Left ventricle myocardium inferior (tissue), 1 donor: ENCODE results near the gene ATXN1. TPM values are rescaled to one million over a fixed set of nuclear protein-coding genes. Genes with fewer than 3 reads are reported as not detected.

Experiments
- DNase-seq: peaks from one replicate; pipeline ENCODE4 v3.0.0-alpha.2; 2020
- H3K27ac ChIP-seq: fragments of 200-600 bp; replicated peaks from 2 replicates; pipeline ENCODE4 v1.8.0; 2021
- H3K27me3 ChIP-seq: fragments of 200-600 bp; 2 replicates; pipeline ENCODE4 v1.8.0; 2021; ENCODE audit warnings: low read depth
- H3K36me3 ChIP-seq: fragments of 200-600 bp; 2 replicates; pipeline ENCODE4 v1.8.0; 2021
- H3K4me1 ChIP-seq: fragments of 200-600 bp; 2 replicates; pipeline ENCODE4 v1.8.0; 2021
- H3K4me3 ChIP-seq: fragments of 200-600 bp; 2 replicates; pipeline ENCODE4 v1.8.0; 2021; ENCODE audit warnings: mild to moderate bottlenecking, moderate library complexity
- H3K9me3 ChIP-seq: fragments of 200-600 bp; replicated peaks from 2 replicates; pipeline ENCODE4 v1.8.0; 2021
- intact Hi-C: fragments of 100-400 bp; cut with micrococcal nuclease; formaldehyde crosslinking; loops from one replicate; pipeline ENCODE4 v1.11.0; 2022
- total RNA-seq: library from RNA; stranded (reverse); fragmentation: NEBNext Ultra II Directional; extraction: Animal tissue kit (Norgen Biotek cat#: 25700); gene quantifications from one replicate; pipeline ENCODE4 v1.2.1, GENCODE V29; 2021
- TF ChIP-seq, protein P1 (sequence below): fragments of 200-600 bp; IDR thresholded peaks from 2 replicates; pipeline ENCODE4 v1.8.0; 2021; ENCODE audit warnings: antibody characterized with exemption, mild to moderate bottlenecking, borderline replicate concordance
- donor health status: DM: no; HTN: yes; CAD: no; lungs with severe emphysema.

ATXN1 gene
- total RNA-seq, 1 donor from 2014 or later: 41.5 TPM

DNA sequence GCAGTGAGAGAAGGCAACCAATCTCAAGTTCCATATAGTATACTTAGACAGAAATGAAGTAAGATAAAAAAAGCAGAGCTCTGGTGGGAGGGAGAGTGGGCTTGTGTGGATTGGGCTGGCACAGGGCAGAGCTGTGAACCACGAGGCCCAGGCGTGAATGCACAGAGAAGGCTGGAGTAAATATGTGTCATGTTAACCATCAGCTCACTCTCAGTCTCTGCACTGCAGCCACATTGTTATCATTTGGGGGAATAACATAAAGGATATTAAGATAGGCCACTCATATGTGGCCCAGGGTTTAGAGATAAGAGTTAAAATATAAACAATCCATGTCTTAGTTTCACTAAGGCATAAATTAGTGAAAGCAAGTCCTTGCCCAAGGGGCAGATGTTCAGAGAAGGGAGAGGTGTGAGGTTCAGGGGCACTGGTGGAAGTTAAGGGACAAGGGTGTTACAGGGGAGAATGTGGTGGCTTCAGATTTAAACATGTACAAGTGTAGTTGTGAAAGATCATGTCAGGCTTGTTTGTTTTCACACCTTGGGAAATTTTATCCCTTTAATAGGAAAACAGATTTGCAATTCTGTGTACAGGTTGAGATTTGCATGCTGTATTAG, 508.5 kb downstream of the ATXN1 start:
- peaks cover 62% of the 10 kb centered on the region for H3K36me3 ChIP-seq
- no peaks in the 10 kb centered on the region for H3K27me3 ChIP-seq
- H3K4me1 ChIP-seq: peaks cover 48% of the 10 kb centered on the region
- no peak for DNase-seq
- H3K27ac ChIP-seq: no peak overlapping the region
- TF ChIP-seq, protein P1, sequence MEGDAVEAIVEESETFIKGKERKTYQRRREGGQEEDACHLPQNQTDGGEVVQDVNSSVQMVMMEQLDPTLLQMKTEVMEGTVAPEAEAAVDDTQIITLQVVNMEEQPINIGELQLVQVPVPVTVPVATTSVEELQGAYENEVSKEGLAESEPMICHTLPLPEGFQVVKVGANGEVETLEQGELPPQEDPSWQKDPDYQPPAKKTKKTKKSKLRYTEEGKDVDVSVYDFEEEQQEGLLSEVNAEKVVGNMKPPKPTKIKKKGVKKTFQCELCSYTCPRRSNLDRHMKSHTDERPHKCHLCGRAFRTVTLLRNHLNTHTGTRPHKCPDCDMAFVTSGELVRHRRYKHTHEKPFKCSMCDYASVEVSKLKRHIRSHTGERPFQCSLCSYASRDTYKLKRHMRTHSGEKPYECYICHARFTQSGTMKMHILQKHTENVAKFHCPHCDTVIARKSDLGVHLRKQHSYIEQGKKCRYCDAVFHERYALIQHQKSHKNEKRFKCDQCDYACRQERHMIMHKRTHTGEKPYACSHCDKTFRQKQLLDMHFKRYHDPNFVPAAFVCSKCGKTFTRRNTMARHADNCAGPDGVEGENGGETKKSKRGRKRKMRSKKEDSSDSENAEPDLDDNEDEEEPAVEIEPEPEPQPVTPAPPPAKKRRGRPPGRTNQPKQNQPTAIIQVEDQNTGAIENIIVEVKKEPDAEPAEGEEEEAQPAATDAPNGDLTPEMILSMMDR: no peak
- H3K4me3 ChIP-seq: no peak overlapping the region
- no peaks in the 10 kb centered on the region for H3K9me3 ChIP-seq
- intact Hi-C loops: no loop called here

DNA sequence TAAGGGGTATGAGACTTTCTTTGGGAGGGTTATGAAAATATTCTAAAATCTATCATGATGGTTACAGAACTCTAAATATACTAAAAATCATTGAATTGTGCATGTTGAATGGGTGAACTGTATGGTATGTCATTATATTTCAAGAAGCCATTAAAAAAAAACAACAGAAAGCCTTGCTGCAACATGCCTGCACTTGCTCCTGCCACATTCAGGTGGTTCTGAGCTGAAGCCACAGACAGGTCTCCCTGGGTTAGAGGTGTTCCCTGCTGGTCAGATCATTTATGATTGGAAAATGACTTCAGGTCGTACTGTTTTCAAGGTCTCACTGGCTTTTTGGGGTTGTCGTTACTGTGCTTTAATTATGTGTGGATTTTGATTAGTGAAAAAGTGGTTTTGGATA, 509.6 kb downstream of the ATXN1 start:
- H3K9me3 ChIP-seq: no peaks in the 10 kb centered on the region
- H3K4me3 ChIP-seq: no peak overlapping the region
- DNase-seq: no peak
- H3K4me1 ChIP-seq: peaks cover 49% of the 10 kb centered on the region
- intact Hi-C loops: no loop called here
- H3K36me3 ChIP-seq: peaks cover 63% of the 10 kb centered on the region
- H3K27me3 ChIP-seq: no peaks in the 10 kb centered on the region
- no peak overlapping the region for H3K27ac ChIP-seq
- TF ChIP-seq, protein P1: no peak

DNA sequence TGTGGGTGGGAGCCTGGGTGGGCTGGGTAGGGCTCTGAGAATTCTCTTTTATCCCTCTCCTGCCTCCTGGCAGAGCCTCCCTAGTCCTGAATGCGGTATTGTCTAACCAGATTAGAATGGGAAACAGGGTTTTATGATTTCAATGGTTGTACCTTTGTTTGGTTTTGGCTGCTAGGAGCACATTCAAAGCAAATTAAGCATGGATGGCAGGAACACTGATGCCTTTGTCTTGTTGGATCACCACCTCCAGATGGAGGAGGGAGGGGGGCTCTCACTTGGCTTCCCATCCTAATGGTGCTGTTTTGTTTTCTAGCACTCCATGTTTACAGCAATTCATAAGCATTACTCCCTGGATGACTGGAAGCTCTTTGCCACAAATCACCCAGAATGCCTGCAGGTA, 511.3 kb downstream of the ATXN1 start:
- H3K36me3 ChIP-seq: peaks cover 51% of the 10 kb centered on the region
- no peaks in the 10 kb centered on the region for H3K9me3 ChIP-seq
- TF ChIP-seq, protein P1: no peak
- DNase-seq: no peak
- H3K27me3 ChIP-seq: no peaks in the 10 kb centered on the region
- H3K4me1 ChIP-seq: peaks cover 57% of the 10 kb centered on the region
- no peak overlapping the region for H3K27ac ChIP-seq
- H3K4me3 ChIP-seq: no peak overlapping the region
- intact Hi-C loops: no loop called here
